Measurements from ENCODE around the gene RAI1. TPM values are rescaled to one million over a fixed set of nuclear protein-coding genes. Genes with fewer than 3 reads are reported as not detected.

Gene RAI1
- total and polyA plus RNA-seq, 2 of the 8 experiments (the other 6 are each of a cell fraction or from before 2014, with no cell fraction given) = 0.39 to 1.2 TPM

GRCh38 chr17:17701658-17702057 is 20.4 kb downstream of the RAI1 start (continued):
- TF ChIP-seq E2F6 (IDR thresholded peaks at IDR 0.05) (no peak), RAD21 (IDR thresholded peaks at IDR 0.05 in 1 of 2, conservative IDR thresholded peaks at IDR 0.05 in 1 of 2; ENCODE audit: low read depth in 2 of 2, low read length in 2 of 2) (0 out of 4 replicates have a peak, but pooled peaks of 1 of the 2 experiments have one; percentile 8), SIRT6 (IDR thresholded peaks at IDR 0.05; ENCODE audit: low read length) (no peak)

All from H1 (cell line).